ENCODE data around the gene SLK. TPM values are rescaled to one million over a fixed set of nuclear protein-coding genes. Genes with fewer than 3 reads are reported as not detected.

SLK gene
- total RNA-seq (10 to 100 TPM; 72.1 to 96.1 (median 76.5) TPM), polyA plus RNA-seq (10 to 100 TPM; 15.6 to 17.3 (median 16.5) TPM)

DNA sequence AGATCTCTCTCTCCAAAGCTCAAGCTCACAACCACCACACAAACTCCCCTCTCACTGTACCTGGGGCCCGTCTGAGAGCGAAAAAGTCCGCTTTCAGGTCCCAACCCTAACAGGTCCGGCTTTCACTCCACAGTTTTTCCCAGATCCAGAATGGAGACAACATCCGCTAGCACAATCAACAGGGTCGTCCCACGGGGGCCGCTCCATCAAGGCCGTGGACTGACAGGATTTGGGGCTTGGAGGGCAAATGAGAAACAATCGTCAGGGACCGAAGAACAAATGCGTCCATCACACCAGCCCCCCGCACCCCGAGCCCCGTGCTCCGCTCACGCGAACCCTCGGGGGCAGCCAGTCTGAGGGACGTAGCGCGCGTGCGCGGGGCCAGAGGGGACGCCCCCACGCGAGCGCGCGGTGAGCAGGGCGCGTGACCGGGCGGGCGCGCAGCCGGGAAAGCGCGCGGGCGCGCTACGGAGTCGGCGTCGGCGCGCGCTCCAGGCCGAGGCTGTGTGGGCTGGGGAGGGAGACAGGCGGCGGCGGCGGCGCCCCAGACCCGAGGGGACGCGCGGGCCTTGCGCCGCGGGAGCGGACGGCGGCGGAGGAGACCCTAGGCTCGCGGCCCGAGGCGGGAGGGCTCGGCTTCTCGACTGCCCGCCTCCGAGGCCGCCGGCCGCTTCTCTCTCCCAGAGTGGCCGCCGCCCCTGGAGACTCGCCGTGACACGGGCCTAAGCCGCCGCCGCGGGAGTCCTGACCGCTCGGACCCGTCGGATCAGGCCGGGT is at the start of gene SLK:
SLK (plus strand) TSS at position 470 of the 777 bp plus-strand sequence. CDS start 606 bp downstream, outside the sequence.
- Histone ChIP-seq H3K27me3 (no peaks in the 10 kb centered on the region), H3K9me3 (no peaks in the 10 kb centered on the region), H3K4me3 (peak within 1 kb of the TSS; percentile 86 to 98 (median 94)), H3K36me3 (no peaks in the 10 kb centered on the region), H3K4me1 (peaks cover 0 to 35% (median 25%) of the 10 kb centered on the region in 4 donors), H3K27ac (peak within 1 kb of the TSS; percentile 97 to 99 (median 98))
- intact Hi-C loops (cut with DNase I), result loop anchor here (1.0 to 2.0 kb wide), 3 partner anchors 49 to 154 kb away; partner anchors contain the start of gene STN1
- WGBS, 2 donors, result 0 to 1% methylated on average over 92 of the region's 92 CpGs
- DNase-seq, result peak; percentile 89
- TF ChIP-seq, protein P1, sequence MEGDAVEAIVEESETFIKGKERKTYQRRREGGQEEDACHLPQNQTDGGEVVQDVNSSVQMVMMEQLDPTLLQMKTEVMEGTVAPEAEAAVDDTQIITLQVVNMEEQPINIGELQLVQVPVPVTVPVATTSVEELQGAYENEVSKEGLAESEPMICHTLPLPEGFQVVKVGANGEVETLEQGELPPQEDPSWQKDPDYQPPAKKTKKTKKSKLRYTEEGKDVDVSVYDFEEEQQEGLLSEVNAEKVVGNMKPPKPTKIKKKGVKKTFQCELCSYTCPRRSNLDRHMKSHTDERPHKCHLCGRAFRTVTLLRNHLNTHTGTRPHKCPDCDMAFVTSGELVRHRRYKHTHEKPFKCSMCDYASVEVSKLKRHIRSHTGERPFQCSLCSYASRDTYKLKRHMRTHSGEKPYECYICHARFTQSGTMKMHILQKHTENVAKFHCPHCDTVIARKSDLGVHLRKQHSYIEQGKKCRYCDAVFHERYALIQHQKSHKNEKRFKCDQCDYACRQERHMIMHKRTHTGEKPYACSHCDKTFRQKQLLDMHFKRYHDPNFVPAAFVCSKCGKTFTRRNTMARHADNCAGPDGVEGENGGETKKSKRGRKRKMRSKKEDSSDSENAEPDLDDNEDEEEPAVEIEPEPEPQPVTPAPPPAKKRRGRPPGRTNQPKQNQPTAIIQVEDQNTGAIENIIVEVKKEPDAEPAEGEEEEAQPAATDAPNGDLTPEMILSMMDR (IDR thresholded peaks at IDR 0.05), result no peak
- TF ChIP-seq EP300 (IDR thresholded peaks at IDR 0.05), result no peak
- peak in 3 of 4 donors; percentile 80 to 93 (median 88) for TF ChIP-seq POLR2AphosphoS5 (IDR thresholded peaks at IDR 0.05)
- TF ChIP-seq POLR2A (IDR thresholded peaks at IDR 0.05), result peak in 1 of 2 donors; percentile 22

DNA sequence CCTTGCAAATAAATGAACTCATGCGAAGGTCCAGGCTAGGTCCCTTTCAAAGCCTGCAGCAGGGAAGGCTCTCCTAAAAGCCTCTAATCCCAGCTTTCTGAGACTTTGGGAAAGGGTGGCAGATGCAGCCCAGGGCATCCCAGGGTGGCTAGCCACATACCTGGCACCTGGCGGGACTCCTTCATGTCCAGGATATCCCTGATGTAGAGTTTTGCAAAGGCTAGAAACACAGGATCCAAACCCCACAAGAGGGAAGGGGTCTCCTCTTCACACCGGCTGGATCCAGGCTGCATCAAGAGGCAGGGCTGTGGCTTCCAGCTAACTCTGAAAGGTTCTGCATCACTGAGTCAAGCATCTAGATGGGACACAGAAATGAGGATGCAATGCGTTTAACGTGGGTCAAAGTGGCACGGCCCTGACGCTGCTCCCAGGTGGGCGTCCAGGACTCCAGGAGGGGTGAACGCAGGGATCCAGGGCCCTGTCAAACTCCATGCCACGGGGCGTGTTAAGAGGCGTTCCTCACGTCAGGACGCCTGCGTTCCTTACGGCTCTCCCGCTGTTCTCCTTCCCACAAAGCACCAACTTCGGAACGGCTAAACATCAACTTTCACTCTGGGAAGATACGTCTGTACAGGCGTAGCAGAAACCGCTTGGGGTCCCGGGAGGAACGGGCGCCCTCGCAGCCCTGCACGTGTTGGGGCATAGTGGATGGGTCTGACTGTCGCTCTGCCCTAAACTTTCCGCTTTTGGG is 49.5 kb upstream of the SLK start:
- intact Hi-C loops (cut with DNase I), result loop anchor here (1.0 to 10.0 kb wide), 3 partner anchors 50 to 337 kb away; partner anchors contain the start of genes GSTO1, SFR1 and SLK
- no peak for TF ChIP-seq POLR2AphosphoS5 (IDR thresholded peaks at IDR 0.05)
- TF ChIP-seq, protein P1 (IDR thresholded peaks at IDR 0.05), result no peak
- no peak for TF ChIP-seq EP300 (IDR thresholded peaks at IDR 0.05)
- TF ChIP-seq POLR2A (IDR thresholded peaks at IDR 0.05), result no peak
- Histone ChIP-seq H3K4me3 (peak overlapping the region; percentile 46 to 78 (median 70)), H3K36me3 (no peaks in the 10 kb centered on the region), H3K4me1 (peaks cover 0 to 31% (median 27%) of the 10 kb centered on the region in 4 donors), H3K27me3 (no peaks in the 10 kb centered on the region), H3K27ac (peak overlapping the region; percentile 91 to 97 (median 94)), H3K9me3 (no peaks in the 10 kb centered on the region)
- DNase-seq, result peak; percentile 81
- 1% methylated on average over 29 of the region's 29 CpGs for WGBS, 2 donors

DNA sequence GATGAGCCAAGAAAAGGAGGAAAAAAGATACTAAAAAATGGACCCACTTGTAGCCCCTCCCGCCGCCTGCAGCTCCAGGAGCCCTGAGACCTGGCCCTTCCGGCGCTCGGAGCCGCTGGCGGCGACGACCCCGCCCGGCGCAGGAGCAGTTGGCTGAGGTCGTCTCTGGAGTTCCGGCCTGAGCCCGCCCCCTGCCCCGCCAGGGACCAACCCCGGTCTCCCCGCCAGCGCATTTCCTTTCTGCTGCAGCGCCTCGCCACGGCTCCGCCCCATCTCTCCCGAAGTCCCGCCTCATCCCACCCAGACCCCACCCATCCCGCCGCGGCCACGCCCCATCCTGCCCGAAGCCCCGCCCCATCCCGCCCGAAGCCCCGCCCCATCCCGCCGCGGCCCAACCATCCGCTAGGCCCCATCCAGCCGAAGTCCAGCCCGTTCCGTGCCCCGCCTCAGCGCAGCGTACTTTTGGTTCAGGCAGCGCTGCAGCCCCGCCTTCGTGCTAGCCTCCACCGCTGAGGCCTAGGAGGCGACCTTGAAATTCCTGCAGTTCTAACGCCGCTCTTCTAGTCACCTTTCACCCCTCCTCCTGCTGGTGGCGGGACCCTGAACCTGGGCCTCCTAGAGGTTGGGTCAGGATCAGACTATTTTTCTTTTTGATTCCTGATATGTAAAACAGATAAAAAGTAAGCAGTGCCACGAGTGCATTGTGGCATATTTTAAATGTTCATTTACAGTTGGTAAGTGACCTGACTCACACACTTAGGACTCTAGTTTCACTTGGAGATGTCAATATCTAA is 48.7 kb upstream of the SLK start, which contains the start of gene STN1:
STN1 (minus strand) TSS at position 132 of the 794 bp plus-strand sequence. CDS start 590 bp downstream, outside the sequence.
- WGBS, 2 donors, result 1% methylated on average over 53 of the region's 53 CpGs
- H3K4me1 ChIP-seq, result peaks cover 0 to 31% (median 27%) of the 10 kb centered on the region in 4 donors
- intact Hi-C loops (cut with DNase I), result loop anchor here (1.0 to 10.0 kb wide), 3 partner anchors 49 to 337 kb away; partner anchors contain the start of genes GSTO1, SFR1 and SLK
- peak; percentile 99 for DNase-seq
- no peaks in the 10 kb centered on the region for H3K9me3 ChIP-seq
- H3K27ac ChIP-seq, result peak within 1 kb of the TSS; percentile 91 to 97 (median 94)
- H3K27me3 ChIP-seq, result no peaks in the 10 kb centered on the region
- H3K4me3 ChIP-seq, result peak within 1 kb of the TSS; percentile 46 to 78 (median 70)
- no peaks in the 10 kb centered on the region for H3K36me3 ChIP-seq
- TF ChIP-seq, protein P1 (IDR thresholded peaks at IDR 0.05), result peak in 1 of 4 experiments; percentile 14
- peak; percentile 86 to 96 (median 90) for TF ChIP-seq POLR2AphosphoS5 (IDR thresholded peaks at IDR 0.05)
- TF ChIP-seq EP300 (IDR thresholded peaks at IDR 0.05), result peak in 1 of 4 donors; percentile 43
- TF ChIP-seq POLR2A (IDR thresholded peaks at IDR 0.05), result peak; percentile 90 to 96

DNA sequence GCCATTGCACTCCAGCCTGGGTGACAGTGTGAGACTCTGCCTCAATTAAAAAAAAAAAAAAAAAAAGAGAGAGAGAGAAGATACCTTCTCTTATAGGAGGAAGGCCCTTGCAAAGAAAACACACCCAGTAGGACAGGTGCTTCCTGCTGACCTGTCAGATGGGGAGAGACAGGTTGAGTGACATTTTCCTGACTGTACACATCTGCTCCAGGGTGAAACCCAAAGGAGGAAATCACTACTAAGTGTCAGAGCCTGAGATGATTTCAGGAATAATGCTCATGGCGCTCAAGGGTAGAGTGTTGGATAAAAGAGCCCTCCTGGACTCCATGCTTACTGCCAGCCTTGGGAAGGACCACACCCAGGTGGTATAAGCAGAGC is 47.3 kb upstream of the SLK start:
- 97 to 98% methylated on average over 1 of the region's 1 CpG for WGBS, 2 donors
- no peak overlapping the region for H3K4me3 ChIP-seq
- H3K4me1 ChIP-seq, result peaks cover 0 to 31% (median 27%) of the 10 kb centered on the region in 4 donors
- H3K27me3 ChIP-seq, result no peaks in the 10 kb centered on the region
- no peaks in the 10 kb centered on the region for H3K9me3 ChIP-seq
- intact Hi-C loops (cut with DNase I), result loop anchor here (10.0 kb wide), 1 partner anchor 335 kb away; the partner anchor contains the start of gene GSTO1
- DNase-seq, result no peak
- H3K36me3 ChIP-seq, result no peaks in the 10 kb centered on the region
- no peak for TF ChIP-seq EP300 (IDR thresholded peaks at IDR 0.05)
- TF ChIP-seq, protein P1 (IDR thresholded peaks at IDR 0.05), result no peak
- TF ChIP-seq POLR2AphosphoS5 (IDR thresholded peaks at IDR 0.05), result no peak
- TF ChIP-seq POLR2A (IDR thresholded peaks at IDR 0.05), result no peak
- no peak overlapping the region for H3K27ac ChIP-seq
